ENCODE data around the gene IGF2BP2.
"Not testable (repeated sequence)": the region's sequence is repeated elsewhere in the genome, so short reads cannot be mapped to it uniquely, and the experiment has no call there.

The IGF2BP2 gene

DNA sequence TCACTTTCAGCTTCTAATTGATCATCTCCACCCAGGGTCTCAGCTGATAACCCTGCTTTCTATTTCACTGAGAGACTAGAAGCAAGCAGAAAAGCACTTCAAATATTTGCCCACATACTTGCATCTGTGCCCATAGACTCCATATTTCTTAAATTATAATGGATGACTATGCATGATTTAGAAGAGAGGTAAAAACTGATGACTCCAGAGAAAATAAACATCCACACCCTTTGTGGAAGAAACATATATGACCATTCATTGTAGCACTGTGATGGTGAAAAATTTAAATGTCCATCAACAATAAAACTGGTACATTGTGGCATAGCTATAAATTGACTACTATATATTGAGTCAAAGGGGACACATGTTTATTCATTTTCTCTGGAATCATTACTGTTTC, 7.1 kb upstream of the IGF2BP2 start:
- no peak for DNase-seq

DNA sequence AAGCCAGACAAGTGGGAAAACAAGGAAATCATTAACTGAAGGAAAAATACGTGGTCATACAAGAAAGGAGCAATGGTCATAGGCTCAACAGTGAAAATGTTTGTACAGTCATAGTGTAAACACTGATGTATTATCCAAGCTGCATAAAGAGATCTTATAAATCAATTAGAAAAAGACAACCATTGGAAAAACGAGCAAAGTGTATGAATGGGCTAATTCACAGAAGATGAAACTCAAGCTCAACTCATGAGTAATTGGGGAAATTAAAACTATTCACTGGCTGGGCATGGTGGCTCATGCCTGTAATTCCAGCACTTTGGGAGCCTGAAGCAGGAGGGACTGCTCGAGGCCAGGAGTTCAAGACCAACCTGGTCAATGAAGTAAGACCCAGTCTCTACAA, 6.4 kb upstream of the IGF2BP2 start:
- no peak for DNase-seq

DNA sequence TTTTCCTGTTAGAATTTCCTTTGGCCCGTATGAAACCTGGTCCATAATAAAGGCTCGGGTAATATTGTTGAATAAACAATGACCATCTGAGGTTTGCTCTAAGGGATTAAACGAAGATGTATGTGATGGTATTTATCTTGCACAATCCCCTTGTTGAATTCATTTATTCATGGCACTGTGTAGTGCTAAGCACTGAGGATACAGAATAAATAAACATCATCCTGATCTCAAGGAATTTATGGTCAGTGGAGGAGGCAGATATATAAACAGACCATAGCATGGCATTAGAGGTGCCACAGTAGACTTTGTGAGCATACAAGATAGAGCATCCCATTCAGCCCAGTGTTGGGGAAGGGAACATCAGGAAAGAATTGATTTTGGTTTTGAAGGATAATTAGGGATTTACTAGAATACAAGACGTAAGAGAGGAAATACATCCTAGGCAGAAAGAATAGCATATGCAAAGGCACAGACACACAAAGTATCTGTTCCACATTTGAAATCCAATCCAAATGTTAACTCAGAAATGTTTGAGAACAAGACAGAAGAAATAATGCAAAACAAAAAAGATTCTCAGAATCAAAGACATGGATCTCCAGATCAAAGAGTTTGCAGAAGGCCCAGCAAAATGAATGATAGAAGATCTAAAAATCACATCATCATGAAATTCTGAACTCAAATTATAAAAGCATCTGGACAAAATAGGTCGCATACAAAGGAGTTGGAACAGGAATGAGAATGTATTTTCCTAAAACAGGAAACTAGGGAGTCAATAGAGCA, 5.4 kb upstream of the IGF2BP2 start:
- DNase-seq: no peak

DNA sequence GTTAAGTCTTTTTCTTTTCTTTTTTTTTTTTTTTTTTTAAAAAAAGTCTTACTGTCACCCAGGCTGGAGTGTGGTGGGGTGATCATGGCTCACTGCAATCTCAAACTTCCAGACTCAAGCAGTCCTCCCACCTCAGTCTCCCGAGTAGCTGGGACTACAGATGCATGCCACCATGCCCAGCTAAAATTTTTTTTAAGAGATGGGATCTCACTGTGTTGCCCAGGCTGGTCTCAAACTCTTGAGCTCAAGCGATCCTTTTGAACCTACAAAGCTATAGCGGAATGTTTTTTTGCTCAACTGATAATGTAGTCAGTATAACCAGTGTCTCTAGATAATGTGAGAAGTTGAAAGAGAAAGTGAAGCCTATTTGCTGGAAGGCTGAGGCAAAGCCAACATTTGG, 3.9 kb upstream of the IGF2BP2 start:
- no peak for DNase-seq

DNA sequence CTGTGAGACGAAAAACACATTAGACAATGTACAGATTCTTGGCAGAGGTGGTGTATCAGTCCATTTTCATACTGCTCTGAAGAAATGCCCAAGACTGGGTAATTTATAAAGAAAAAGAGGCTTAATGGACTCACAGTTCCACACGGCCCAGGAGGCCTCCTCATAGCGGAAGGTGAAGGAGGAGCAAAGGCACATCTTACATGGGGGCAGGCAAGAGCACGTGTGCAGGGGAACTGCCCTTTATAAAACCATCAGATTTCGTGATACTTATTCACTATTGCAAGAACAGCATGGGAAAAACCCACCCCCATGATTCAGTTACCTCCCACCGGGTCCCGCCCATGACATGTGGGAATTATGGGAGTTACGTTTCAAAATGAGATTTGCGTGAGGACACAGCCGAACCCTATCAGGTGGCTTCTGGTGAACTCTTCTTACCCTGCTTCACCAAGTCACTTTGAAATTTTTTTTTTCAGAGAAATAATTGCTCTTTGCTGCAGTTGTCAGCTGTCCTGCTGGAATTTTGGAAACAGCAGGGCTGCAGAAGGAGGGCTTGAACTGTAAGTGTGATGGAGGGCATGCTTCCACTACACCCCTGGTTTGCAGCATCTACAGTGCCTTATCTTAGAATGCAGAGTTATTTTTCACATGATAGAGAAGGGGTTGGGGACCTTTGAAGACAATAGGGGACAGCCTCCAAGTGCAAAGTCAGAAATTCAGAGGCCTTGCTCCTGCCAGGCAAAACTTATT, 2.9 kb upstream of the IGF2BP2 start:
- DNase-seq: no peak

DNA sequence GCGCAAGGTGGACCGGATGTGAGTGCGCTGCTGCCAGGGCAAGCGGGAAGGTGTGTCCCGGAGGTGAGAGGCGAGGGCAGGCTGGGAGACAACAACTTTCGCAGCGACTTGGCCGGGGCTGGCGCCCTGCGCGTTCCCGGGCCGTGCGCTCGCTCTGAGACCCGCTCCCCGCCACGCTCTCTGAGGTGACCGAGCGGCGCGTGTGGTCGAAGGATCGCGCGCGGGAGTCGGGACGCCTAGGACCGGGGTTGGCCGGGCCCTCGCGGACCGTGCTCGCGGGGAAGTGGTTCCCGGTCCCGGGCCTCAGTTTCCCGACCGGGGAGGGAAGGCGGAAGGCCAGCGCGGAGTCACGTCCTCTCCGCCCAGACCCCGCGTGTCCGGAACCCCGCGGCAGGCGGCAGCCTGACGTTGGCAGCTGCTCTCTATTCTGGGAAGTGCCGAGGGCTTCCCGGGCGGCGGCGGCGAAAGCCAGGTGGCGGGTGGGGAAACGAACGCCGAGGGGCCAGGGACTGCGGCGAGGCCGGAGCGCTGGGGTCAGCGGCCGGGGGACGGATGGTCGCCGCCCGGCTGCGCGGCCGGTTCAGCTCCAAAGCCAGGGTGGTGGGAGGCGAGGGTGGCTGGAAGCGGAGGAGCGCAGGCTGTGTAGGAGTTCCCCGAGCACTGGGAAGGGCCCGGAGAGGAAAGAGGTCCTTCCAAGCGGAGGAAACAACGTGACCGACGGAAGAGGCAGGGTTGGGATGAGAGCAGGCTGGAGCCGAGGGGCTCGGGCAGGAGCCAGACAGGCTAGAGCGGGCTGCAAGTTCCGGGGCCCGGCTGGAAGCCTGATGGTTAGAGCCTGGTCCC, 1.0 kb upstream of the IGF2BP2 start:
- no peak for DNase-seq

DNA sequence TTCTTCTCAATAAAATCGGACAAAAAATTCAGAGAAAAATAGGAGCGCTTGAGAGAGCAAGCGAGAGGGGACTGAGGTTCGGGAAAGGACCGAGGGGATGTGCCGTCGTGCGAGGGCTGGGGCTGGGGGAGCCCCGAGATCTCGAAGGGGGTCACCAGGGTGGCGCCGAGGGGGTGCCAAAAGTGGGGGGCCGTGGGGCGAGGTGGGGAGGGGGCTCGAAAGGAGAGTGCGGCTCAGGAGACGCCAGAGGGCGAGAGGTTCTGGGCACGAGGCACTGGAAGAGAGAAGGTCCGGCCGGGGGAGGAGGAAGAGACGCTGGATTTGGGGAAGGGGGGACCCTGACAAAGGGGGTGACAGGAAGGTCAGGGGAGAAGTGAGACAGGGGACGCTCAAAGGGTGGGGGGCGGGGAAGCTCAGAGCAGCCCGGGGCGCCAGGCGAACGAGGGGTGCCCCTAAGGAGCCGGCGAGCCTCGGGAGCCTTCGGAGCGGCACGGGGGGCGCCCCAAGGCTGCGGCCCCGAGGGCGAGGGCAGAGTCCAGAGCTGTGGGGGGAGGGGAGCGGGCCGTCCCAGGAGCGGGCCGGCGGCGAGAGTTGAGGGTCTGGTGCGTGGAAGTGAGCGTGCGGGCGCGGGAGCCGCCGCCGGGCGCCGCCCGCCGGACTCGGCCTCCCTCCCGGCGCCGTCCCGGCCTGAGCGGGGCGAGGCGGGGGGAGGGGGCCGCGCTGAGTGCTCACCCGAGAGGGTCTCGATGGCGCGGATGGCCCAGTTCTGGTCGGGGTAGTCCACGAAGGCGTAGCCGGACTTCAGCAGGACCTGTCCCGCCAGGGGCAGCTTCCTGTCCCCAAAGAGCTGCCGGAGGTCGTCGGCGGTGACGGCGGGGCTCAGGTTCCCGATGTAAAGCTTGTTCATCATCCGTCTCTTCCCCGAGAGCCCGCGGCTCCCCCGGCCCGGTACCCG, 514 bp downstream of the IGF2BP2 start:
- DNase-seq: no peak

DNA sequence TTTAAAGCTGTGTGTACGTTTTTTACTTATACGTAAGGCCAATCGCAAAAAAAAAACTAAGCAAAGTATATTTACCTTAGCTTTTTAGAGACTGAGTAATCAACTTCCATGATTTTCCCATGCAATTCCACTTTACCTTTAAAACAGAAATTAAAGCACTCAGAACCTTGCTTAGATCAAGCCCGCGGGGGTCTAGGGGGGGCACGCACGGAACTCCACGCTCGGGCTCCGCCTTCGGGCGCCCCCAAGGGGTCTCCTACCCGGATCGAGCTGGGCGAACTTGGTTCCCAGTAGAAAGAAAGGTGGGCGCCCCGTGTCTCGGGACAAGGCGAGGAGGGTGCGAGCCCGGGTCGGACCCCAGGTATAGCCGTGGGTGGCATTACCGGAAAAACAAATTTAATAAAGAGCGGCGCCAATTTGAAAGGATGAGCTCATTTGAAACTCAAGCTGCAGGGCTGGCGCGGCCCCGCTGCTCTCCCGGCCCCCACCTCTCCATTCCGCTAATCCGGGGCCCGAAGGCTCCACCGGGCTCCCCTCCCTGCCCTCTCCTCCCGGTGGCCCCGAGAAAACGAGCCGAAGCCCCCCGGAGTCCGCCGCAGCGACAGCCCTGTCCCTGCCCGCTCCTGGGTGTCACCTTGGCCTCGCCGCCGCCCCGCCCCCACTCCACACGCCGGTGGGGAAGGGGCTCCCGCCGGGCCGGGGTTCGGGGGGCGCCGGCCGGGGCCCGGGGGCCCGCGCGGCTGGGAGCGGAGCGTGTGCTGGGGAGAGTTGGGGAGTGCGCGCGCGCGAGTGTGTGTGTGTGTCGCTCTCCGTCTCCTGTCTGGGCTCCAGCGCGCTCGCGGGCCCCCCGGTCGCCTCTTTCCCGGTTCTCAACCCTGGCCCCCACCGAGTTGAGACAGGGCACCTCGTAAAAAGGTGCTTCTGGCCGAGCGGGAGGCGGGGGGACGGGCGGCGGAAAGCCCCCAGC, 1.5 kb downstream of the IGF2BP2 start:
- no peak for DNase-seq

DNA sequence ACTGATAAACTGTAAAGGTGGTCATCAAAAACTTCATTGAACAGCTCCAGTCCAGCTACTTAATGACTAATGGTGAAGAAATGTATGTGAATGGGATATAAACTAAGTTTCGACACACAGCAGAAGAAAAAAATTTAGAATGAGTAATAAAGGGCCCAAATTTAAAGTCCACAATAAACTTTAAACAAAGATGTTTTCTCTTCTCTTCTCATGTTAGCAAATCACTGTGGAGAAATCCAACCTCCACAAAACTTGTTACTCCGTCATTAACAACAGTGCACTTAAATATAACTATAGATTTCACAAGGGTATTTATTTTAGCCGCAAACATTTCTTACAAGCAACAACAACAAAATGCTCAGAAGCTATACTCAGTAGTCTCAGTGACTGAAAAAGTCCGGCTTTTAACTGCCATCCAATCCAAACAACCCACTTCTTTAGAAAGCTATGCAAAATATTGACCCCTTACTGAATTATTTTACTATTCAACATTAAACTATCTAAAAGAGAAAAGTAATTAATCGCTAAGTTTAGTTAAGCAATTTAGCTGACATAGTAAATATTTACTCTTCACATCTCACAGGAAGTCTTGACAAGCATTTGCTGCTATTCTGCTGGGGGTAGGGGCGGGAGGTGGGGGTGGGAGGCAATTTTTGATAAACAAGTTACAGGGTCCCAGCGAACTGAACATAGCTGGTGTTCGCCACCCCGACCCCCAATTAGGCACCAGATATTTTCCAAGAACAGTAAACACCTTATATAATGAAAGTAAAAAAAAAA, 2.4 kb downstream of the IGF2BP2 start:
- no peak for DNase-seq

DNA sequence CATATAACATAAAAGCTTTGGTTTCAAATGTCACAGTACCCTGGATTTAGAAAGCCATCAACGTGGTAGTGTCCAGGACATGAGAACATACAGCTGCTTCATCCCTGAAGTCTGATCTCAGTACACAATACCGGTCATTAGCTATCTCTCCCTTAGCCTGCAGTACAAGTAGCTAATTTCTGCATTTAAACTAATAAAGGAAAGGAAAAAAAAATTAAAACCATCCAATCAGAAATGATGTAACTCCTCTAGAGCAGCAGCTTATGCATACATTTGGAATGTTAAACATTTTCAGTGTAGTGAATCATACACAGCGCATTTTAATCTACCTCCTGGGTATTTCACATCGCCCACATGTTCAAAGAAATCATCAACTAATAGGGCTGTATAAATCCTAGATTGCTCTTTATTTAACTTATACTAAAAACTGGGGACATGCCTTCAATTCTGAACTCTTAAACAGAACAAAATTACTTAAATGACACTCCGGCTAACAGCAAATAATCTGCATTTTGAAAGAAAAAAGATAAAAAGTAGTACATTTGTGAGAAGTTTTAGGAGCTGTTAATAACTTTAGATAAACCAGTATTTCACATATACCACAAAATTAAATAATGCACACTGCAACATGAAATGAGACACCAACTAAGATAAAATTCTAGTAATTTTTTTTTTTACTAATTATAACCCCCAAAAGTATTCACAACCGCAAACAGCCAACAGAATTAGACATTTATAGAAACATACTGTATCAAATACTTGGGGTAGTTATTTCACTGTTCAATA, 3.7 kb downstream of the IGF2BP2 start:
- no peak for DNase-seq

DNA sequence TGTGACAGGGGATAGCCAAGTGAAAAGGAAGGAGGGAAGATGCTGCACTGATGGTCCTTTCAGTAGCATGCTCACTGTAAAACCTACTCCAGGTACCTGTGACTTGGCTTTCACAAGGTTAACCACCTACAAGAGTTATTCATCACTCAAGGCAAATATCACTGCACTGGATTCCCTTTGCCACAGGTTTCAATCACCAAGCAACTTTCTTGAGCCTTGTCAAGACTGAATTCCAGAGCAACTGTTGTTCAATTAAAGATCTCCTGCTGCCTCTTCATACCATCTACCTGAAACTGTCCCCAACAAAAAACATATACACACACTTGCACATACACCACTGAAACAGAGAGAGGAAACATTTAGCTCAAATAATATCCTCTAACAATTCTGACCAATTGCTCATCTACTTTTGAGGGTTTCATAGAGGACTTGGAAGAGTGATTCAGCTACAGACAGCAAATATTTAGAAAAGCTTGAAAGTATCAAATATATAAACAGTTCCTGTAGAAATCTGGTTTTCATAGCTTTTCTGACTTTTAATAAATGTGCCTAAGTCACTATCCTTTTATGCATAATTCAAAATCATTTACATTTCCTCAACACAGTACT, 6.5 kb downstream of the IGF2BP2 start:
- no peak for DNase-seq

DNA sequence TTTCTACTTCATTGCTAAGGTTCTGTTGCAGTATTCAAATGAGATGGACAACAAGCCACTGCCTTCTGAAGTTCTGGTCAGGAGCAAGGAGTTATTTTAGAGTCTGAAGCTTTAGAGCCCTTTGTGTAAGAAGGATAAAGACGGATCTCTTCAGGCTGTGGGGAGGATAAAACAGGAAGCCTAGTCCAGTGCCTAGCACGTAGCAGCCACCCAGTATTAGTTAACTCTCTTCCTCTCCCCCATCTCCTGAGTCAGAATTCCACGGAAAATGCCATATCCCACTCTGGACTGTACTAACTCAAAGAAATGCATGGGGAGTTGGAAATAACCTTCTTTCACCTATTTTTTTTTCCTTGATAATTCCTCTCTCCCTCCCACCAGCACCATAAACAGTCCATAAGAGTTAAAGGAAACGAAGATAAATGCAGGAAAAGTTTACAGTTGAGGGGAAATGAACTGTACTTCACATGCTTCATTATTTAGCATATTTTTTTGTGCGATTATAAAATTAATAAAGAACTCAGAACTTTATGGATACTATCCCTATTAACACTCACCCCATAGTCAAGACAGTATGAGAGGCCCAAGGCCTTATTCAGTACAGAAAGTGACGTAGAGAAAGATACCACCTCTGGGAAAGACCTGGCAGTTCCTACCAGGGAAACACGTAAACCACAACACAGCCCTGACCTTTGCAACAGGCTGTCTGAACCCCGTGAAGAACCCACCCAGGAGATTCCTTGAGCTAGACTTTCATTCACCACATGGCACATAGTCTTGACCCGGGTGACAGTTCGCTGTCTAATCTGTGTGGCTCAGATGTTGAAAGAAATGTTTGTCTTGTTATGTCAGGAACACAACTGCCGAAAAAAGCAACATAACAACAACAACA, 9.2 kb downstream of the IGF2BP2 start:
- DNase-seq: no peak

DNA sequence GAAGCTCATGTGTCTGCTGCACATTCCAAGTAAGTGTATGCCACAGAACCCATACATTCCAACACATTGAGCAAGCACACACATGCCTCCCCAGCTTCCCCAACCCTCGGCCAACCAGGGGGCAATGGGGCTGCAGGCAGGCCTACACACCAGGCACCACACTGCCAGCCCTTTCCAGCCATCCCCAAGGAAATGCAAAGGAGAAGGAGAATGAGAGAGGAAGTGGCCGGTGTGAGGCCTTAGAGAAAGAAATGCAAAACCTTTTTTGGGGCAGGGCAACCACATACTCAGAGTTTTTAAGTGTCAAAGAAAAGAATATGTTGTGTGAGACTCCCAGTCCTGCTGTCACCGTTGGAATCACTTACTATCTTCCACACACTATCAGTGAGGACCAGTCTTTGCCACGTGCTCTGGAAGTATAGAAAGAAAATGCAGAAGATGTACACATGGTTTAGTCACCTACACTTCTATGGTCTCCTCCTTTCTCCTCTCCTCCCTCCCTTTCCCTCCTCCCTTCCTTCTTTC, 11.1 kb downstream of the IGF2BP2 start:
- no peak for DNase-seq

DNA sequence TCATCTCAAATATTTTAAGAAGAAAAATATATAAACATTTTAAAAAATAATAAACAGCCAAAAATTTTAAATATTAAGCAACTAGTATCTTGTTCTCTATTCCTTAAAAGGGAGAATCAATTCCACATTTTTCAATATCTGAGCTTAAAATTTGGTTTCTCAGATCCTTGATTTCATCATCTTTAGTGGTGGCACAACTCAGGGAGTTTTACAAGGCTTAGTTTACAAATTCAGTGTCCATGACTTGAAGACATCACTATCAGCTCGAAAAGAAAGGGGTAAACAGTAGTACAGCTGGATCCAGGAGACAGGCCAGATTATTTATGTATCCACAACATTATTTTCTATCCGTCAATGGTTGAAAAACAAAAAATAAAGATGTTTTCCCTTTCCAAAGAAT, 11.6 kb downstream of the IGF2BP2 start:
- no peak for DNase-seq

DNA sequence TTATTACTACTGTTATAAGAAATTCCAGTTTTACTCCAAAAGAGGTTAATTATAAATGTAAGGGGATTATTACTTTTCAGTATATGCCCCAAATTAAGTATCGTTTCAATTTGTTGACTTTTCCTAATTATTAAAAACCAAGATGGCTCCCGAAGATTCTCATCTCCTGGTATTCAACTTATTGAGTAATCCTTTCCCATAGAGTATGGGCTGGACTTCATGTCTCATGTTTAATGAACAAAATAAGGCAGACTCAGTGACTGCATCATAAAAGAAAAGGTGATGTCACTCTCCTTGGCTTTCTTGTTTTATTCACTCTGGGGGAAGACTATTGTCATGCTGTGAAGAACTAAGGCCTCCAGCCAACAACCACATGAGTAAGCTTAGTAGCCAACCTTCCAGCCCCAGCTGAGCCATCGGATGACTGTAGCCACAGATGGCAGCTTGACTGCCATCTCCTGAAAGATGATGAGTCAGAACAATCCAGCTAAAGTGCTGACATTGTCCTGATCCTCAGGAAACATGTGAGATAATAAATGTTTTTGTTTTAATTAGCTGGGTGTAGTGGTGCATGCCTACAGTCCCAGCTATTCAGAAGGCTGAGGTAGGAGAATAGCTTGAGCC, 17.3 kb downstream of the IGF2BP2 start:
- DNase-seq: no peak

DNA sequence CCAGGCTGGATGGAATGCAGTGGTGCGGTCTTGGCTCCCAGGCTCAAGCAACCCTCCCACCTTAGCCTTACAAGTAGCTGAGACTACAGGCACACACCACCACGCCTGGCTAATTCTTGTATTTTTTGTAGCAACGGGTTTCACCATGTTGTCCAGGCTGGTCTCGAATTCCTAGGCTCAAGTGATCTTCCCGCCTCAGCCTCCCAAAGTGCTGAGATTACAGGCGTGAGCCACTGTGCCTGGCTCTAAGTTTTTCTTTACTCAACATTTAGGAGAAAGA, 26.1 kb downstream of the IGF2BP2 start:
- not testable (repeated sequence) for DNase-seq
